Astrocyte of the cerebellum (primary cell): ENCODE measurements around the gene ZNF432.
"Not testable (repeated sequence)": the region's sequence is repeated elsewhere in the genome, so short reads cannot be mapped to it uniquely, and the experiment has no call there.

Experiments
- DNase-seq: peaks from one replicate; pipeline ENCODE4 v3.0.0-alpha.2; 2011; ENCODE audit warnings: low read depth
- H3K4me3 ChIP-seq: 2 replicates; pipeline ENCODE4 v1.5.1; 2011; ENCODE audit warnings: mild to moderate bottlenecking, low read depth, low read length, moderate library complexity
- CTCF ChIP-seq: IDR thresholded peaks from 2 replicates; pipeline ENCODE4 v1.5.1; 2012; ENCODE audit warnings: low read length, low read depth, moderate library complexity, mild to moderate bottlenecking; ENCODE audit errors: missing control alignments
- in situ Hi-C: cut with HindIII; loops from 2 replicates; pipeline ENCODE4 v1.10.0; 2017; ENCODE audit warnings: low sequenced_read_pairs

The ZNF432 gene

GRCh38 chr19:52028780-52029123, 19.9 kb downstream of the ZNF432 start:
- DNase-seq = no peak
- peak overlapping the region; percentile 59 for H3K4me3 ChIP-seq
- in situ Hi-C loops = no loop called here
- TF ChIP-seq CTCF = no peak

- DNase-seq = peak; percentile 72
These were observed 20.4 kb downstream of the ZNF432 start, which contains the start of gene ZNF614 for GRCh38 chr19:52028027-52028779. TSS of gene ZNF614 (minus strand) at chr19:52028379. CDS start at chr19:52025745, 2,634 bp downstream.

GRCh38 chr19:52026255-52026990, 22.2 kb downstream of the ZNF432 start:
- in situ Hi-C loops, H3K4me3 ChIP-seq, DNase-seq: not testable (repeated sequence)

More at GRCh38 chr19:52028027-52028779, 20.4 kb downstream of the ZNF432 start, which contains the start of gene ZNF614:
- no peak for TF ChIP-seq CTCF
- in situ Hi-C loops = no loop called here
- H3K4me3 ChIP-seq = peak within 1 kb of the TSS; percentile 59

- DNase-seq, in situ Hi-C loops, H3K4me3 ChIP-seq: not testable (repeated sequence)
These were observed 24.2 kb downstream of the ZNF432 start for GRCh38 chr19:52024478-52024877.

- H3K4me3 ChIP-seq = no peak overlapping the region
- DNase-seq = no peak
- TF ChIP-seq CTCF = no peak
- in situ Hi-C loops = no loop called here
These were observed 26.4 kb downstream of the ZNF432 start for GRCh38 chr19:52022193-52022592.

- no peak for TF ChIP-seq CTCF
- in situ Hi-C loops = no loop called here
- no peak overlapping the region for H3K4me3 ChIP-seq
- no peak for DNase-seq
These were observed 28.1 kb downstream of the ZNF432 start for GRCh38 chr19:52020506-52020905.

GRCh38 chr19:52010674-52011073, 38.0 kb downstream of the ZNF432 start:
- no peak for DNase-seq
- in situ Hi-C loops = no loop called here
- no peak overlapping the region for H3K4me3 ChIP-seq
- TF ChIP-seq CTCF = no peak
